ENCODE measurements around the gene NCKAP5. TPM values are rescaled to one million over a fixed set of nuclear protein-coding genes. Genes with fewer than 3 reads are reported as not detected.
A peak's percentile ranks its signal among the peaks of the same experiment; 100 is the strongest.

The NCKAP5 gene
- total RNA-seq, 1 experiment from 2014 or later: not detected

- H4K20me1 ChIP-seq (ENCODE audit: insufficient read depth): no peaks in the 10 kb centered on the region
- no peak overlapping the region for H3K4me2 ChIP-seq
- POLR2A ChIA-PET (ENCODE audit: unreplicated experiment): no interaction called here
- DNase-seq: no peak
- H3K4me1 ChIP-seq (replicated peaks; ENCODE audit: insufficient read depth): no peaks in the 10 kb centered on the region
- intact Hi-C loops (cut with micrococcal nuclease; ENCODE audit: unreplicated experiment): no loop called here
- H3K9me3 ChIP-seq (ENCODE audit: insufficient read depth, low read depth): no peaks in the 10 kb centered on the region
- H2AFZ ChIP-seq: no peak overlapping the region
- no peaks in the 10 kb centered on the region for H3K9me2 ChIP-seq (ENCODE audit: insufficient read depth)
- TF ChIP-seq EZH2 (IDR thresholded peaks at IDR 0.05; ENCODE audit: low read depth): no peak
- no peak for TF ChIP-seq CTCF (conservative IDR thresholded peaks at IDR 0.05)
- no peaks in the 10 kb centered on the region for H3K27me3 ChIP-seq (ENCODE audit: insufficient read depth, low read depth)
- no TSS peak for BruUV-seq (replicated peaks)
- no peaks in the 10 kb centered on the region for H3K36me3 ChIP-seq (ENCODE audit: low read depth)
- H3F3A ChIP-seq (ENCODE audit: insufficient read depth, low read depth): no peaks in the 10 kb centered on the region
- no peak overlapping the region for H3K27ac ChIP-seq
- CTCF ChIA-PET: no interaction called here
- no peaks in the 10 kb centered on the region for H3K79me2 ChIP-seq (ENCODE audit: low read depth)
- H3K4me3 ChIP-seq: no peak overlapping the region
Measured at GRCh38 chr2:133287709-133288108, 280.6 kb downstream of the NCKAP5 start.

- Histone ChIP-seq H3K9me3 (ENCODE audit: insufficient read depth, low read depth) (no peaks in the 10 kb centered on the region), H3K27ac (no peak overlapping the region), H3K79me2 (ENCODE audit: low read depth) (no peaks in the 10 kb centered on the region), H3K9me2 (ENCODE audit: insufficient read depth) (no peaks in the 10 kb centered on the region), H3K4me3 (no peak overlapping the region), H3K4me2 (no peak overlapping the region), H4K20me1 (ENCODE audit: insufficient read depth) (no peaks in the 10 kb centered on the region), H3F3A (ENCODE audit: insufficient read depth, low read depth) (no peaks in the 10 kb centered on the region), H2AFZ (no peak overlapping the region), H3K27me3 (ENCODE audit: insufficient read depth, low read depth) (no peaks in the 10 kb centered on the region), H3K4me1 (replicated peaks; ENCODE audit: insufficient read depth) (no peaks in the 10 kb centered on the region), H3K36me3 (ENCODE audit: low read depth) (no peaks in the 10 kb centered on the region)
- 0 out of 2 replicates have a peak, but pooled peaks have one; percentile 26 for TF ChIP-seq CTCF (conservative IDR thresholded peaks at IDR 0.05)
- no peak for TF ChIP-seq EZH2 (IDR thresholded peaks at IDR 0.05; ENCODE audit: low read depth)
- CTCF ChIA-PET: no interaction called here
- DNase-seq: no peak
- no TSS peak for BruUV-seq (replicated peaks)
- intact Hi-C loops (cut with micrococcal nuclease; ENCODE audit: unreplicated experiment): no loop called here
- POLR2A ChIA-PET (ENCODE audit: unreplicated experiment): no interaction called here
Measured at GRCh38 chr2:133286326-133286922, 281.8 kb downstream of the NCKAP5 start.

- H3K9me3 ChIP-seq (ENCODE audit: insufficient read depth, low read depth): no peaks in the 10 kb centered on the region
- ChIA-PET POLR2A (ENCODE audit: unreplicated experiment) (no interaction called here), CTCF (no interaction called here)
- no peak overlapping the region for H2AFZ ChIP-seq
- no peaks in the 10 kb centered on the region; the same call in 1 of the 2 replicates for H3K27me3 ChIP-seq (ENCODE audit: insufficient read depth, low read depth)
- BruUV-seq (replicated peaks): no TSS peak
- H4K20me1 ChIP-seq (ENCODE audit: insufficient read depth): no peaks in the 10 kb centered on the region
- no peaks in the 10 kb centered on the region for H3K36me3 ChIP-seq (ENCODE audit: low read depth)
- TF ChIP-seq EZH2 (IDR thresholded peaks at IDR 0.05; ENCODE audit: low read depth) (no peak), CTCF (conservative IDR thresholded peaks at IDR 0.05) (no peak)
- H3K4me2 ChIP-seq: no peak overlapping the region
- no peaks in the 10 kb centered on the region for H3K4me1 ChIP-seq (replicated peaks; ENCODE audit: insufficient read depth)
- no peaks in the 10 kb centered on the region for H3K9me2 ChIP-seq (ENCODE audit: insufficient read depth)
- H3K79me2 ChIP-seq (ENCODE audit: low read depth): no peaks in the 10 kb centered on the region
- DNase-seq: no peak
- no peak overlapping the region for H3K4me3 ChIP-seq
- intact Hi-C loops (cut with micrococcal nuclease; ENCODE audit: unreplicated experiment): no loop called here
- no peaks in the 10 kb centered on the region for H3F3A ChIP-seq (ENCODE audit: insufficient read depth, low read depth)
- H3K27ac ChIP-seq: no peak overlapping the region
Measured at GRCh38 chr2:133273031-133273430, 295.2 kb downstream of the NCKAP5 start.
